GM12873 (cell line): ENCODE data around the gene SSTR3.

Experiments
- TF ChIP-seq, protein P1 (sequence below): IDR thresholded peaks from 2 replicates; pipeline ENCODE4 v1.5.1; 2012; ENCODE audit warnings: low read depth, mild to moderate bottlenecking, moderate library complexity, low read length, control low read depth; ENCODE audit not compliant: insufficient read depth; ENCODE audit errors: missing control alignments

The SSTR3 gene

DNA sequence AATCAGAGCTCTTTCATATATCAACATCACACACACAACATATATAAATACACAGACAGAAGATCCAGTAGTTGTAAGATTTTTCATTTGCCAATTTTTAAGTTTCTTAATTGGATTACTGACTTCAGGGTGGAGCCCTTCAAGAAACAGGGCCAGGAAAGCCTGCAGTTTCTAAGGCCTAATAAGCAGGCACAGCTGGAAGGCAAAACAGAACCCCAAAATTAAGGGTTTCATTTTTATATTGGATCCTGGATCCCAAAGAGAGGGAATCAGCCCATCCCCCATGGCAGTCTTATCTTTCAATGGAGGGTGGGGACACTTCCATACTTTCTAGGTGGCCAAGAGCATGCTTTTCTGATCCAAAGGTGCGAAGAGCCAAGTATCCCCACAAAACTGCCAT lies 19.5 kb downstream of the SSTR3 start:
- TF ChIP-seq, protein P1, sequence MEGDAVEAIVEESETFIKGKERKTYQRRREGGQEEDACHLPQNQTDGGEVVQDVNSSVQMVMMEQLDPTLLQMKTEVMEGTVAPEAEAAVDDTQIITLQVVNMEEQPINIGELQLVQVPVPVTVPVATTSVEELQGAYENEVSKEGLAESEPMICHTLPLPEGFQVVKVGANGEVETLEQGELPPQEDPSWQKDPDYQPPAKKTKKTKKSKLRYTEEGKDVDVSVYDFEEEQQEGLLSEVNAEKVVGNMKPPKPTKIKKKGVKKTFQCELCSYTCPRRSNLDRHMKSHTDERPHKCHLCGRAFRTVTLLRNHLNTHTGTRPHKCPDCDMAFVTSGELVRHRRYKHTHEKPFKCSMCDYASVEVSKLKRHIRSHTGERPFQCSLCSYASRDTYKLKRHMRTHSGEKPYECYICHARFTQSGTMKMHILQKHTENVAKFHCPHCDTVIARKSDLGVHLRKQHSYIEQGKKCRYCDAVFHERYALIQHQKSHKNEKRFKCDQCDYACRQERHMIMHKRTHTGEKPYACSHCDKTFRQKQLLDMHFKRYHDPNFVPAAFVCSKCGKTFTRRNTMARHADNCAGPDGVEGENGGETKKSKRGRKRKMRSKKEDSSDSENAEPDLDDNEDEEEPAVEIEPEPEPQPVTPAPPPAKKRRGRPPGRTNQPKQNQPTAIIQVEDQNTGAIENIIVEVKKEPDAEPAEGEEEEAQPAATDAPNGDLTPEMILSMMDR, result no peak

GRCh38 chr22:37192204-37192603 lies 20.1 kb downstream of the SSTR3 start:
- TF ChIP-seq, protein P1, result no peak

- TF ChIP-seq, protein P1, result no peak
Measured at GRCh38 chr22:37190262-37190780, 22.0 kb downstream of the SSTR3 start.

DNA sequence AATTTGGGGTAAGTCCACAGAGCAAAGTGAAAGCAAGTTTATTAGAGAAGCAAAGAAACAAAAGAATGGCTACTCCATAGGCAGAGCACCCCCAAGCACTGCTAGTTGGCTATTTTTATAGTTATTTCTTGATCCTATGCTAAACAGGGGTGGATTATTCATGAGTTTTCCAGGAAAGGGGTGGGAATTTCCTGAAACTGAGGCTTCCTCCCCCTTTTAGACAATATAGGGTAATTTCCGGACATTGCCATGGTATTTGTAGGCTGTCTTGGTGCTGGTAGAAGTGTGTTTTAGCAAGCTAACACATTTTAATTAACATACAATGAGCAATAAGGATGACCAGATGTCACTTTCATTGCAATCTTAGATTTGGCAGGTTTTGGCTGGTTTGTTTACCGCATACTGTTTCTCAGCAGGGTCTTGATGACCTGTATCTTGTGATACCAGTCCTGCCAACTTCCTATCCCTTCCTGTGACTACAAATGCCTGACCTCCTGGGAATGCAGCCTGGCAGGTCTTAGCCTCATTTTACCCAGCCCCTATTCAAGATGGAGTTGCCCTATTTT lies 23.3 kb downstream of the SSTR3 start:
- TF ChIP-seq, protein P1, result no peak

DNA sequence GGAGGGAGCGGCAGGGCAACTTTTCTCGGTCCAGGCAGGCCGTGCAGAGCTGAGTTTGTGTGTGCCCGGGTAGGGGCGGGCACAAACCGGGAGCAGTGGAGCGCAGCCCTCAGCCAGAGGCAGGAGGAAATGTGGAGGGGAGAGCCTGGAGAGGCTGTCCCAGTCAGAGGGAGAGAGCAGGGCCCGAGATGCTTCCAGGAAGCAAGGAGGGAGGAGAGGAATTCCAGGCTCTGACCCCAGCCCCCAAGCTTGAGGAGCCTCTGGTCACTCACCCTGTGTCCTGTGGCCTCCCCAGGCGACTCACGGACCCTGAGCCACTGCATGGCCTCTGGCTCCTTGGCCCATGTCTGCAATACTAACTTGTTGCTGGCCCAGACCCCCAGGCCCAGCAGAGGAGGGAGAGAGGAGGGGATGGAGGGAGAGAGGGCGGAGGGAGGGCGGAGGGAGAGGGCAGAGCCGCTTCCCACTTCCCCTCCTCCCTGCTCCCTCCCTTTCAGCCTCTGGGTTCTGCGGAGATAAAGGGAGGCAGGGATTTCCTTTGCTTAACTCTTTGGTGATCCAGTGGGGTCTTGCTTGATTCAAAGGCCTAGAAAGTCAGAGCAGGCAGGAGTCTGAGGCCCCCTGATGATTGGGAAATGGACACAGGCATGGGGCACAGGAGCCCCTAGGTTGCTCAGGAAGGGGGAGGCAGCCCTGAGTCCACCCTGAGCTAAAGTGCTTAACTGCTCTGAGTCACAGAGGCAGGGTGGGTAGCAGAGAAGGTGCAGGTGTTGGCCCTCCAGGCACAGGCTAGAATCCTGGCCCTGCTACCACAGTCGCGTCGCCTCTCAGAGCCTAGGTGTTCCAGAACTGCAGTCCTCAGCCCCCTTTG lies 24.2 kb downstream of the SSTR3 start, which contains the start of gene C1QTNF6:
Gene C1QTNF6 (minus strand): TSS at position 357 of the 871 bp plus-strand sequence. CDS start 34 bp downstream, at position 323.
- TF ChIP-seq, protein P1, result no peak

GRCh38 chr22:37187552-37187890 lies 24.8 kb downstream of the SSTR3 start:
- TF ChIP-seq, protein P1, result no peak

DNA sequence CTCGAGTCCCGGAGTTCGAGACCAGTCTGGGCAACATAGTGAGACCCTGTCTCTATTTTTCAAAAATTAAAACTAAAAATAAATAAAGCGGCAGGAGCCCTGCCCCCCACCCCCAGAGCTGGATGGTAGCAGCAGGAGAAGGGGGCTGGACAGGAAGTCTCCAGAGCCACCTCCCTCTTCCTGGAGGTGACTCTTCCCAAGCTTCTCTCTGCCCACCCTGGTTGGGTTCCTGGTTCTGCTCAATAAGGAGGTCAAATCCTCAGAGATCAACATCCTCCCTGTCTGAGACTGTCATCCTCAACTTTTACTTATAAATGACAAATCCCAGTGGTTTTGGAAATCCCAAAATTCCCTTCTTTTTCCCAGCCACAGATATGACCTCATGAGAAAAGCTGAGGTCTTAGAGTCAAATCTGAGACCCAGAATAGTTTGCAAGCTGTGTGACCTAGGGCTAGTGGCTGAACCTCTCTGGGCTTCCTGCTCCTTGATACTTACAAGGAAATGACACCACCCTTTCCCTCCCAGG lies 25.2 kb downstream of the SSTR3 start:
- TF ChIP-seq, protein P1, result no peak
